SKM-1 treated with dmso at 0.1 percent for 144 hours (cell line): ENCODE measurements around the gene AMPD2.

Source experiments
- DNase-seq: peaks from one replicate; lab custom pipeline; 2025; ENCODE audit not compliant: unreplicated experiment; lab: John Stamatoyannopoulos, UW

AMPD2 gene

GRCh38 chr1:109619576-109620400, at the start of gene AMPD2, which contains the start of gene GNAT2:
AMPD2 (plus strand) TSS chr1:109619837; CDS start chr1:109621176, 1,339 bp downstream.
GNAT2 (minus strand) TSS chr1:109619616; CDS start chr1:109612870, 6,746 bp downstream.
- peak; percentile 86 for DNase-seq

GRCh38 chr1:109570414-109570813, 49.2 kb upstream of the AMPD2 start:
- no peak for DNase-seq

DNA sequence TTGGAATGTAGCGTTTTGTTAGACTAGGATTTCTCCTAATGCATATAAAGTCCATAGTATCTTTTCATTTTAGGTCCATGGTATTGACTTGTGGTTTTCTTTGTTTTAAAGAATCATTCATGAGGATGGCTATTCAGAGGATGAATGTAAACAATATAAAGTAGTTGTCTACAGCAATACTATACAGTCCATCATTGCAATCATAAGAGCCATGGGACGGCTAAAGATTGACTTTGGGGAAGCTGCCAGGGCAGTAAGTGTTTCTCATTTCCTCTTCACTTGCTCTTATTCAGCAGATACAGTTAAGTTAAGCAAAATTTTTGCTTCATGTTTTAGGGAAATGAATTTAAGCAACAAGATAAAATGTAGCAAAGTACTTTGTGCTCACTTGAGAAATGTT, 45.9 kb upstream of the AMPD2 start:
- DNase-seq: peak; percentile 40

DNA sequence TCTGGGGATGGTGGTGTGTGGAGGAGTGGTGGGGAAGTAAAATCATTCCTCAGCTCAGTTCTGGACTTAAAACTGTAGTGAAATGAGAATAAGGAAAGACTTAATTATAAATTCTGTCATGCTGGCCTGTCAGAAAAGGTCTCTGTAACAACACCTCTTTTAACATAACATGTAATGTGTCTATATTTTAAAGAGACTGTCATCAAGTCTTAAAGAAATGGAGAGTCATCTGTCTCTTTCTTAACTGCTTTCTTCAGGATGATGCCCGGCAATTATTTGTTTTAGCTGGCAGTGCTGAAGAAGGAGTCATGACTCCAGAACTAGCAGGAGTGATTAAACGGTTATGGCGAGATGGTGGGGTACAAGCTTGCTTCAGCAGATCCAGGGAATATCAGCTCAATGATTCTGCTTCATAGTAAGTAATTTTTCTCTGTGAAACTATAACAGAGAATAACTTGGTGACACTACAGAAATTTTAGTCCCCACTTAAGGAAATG, 40.6 kb upstream of the AMPD2 start:
- DNase-seq: no peak

- DNase-seq: no peak
Observed at GRCh38 chr1:109579491-109579890, 40.1 kb upstream of the AMPD2 start.

DNA sequence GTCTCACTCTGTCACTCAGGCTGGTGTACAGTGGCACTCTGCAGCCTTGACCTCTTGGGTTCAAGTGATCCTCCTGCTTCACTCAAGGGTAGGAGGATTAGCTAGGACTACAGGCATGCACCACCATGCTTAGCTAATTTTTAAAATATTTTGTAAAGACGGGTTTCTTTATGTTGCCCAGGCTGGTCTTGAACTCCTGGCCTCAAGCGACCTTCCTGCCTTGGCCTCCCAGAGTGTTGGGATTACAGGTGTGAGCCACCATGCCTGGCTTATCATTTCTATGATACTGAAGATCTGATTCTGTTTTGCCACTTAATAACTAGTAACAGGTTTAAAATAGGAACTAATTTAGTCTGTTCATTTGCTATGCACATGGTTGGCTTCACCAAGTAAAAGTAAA, 37.6 kb upstream of the AMPD2 start:
- no peak for DNase-seq

GRCh38 chr1:109584766-109585165, 34.9 kb upstream of the AMPD2 start:
- no peak for DNase-seq

GRCh38 chr1:109586055-109586454, 33.6 kb upstream of the AMPD2 start:
- no peak for DNase-seq

DNA sequence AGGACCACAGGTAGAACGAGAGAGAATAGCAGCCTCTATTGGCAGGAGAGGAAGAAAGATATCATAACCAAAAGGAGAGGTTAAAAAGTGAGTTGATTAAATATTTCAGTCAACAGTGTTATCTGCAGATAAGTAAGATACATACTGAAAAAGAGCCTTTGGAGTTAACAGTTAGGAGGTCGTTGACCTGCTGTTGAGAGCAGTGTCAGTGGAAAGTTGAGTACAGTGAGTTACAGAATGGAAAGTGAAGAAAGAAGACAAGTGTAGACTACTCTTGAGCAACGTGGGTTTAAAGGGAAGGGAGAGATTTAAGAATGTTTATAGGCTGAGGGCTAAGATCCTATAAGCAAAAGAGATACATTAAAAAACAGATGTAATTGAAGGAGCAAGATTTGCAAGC, 30.5 kb upstream of the AMPD2 start:
- no peak for DNase-seq

- no peak for DNase-seq
Observed at GRCh38 chr1:109589679-109590078, 30.0 kb upstream of the AMPD2 start.

GRCh38 chr1:109592916-109593315, 26.7 kb upstream of the AMPD2 start:
- DNase-seq: no peak

DNA sequence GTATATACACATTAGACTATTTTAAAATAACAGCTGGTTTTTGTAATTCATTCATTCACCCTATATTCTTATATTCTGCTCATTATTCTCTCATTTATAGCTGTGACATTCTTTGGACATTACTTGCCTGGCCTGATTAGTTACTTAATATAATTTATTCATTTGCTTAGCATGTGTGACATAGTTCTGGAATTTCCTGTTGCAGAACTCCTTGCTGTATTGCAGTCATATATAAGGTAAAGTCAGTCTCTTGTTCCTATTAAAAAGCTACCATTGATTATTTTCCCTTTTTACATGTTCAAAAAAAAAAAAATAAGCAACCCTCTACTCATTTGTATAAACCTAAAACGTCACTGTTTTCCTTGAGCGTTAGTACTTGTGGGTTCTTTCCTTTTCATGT, 24.1 kb upstream of the AMPD2 start:
- no peak for DNase-seq

- DNase-seq: no peak
Observed at GRCh38 chr1:109598156-109598555, 21.5 kb upstream of the AMPD2 start.

DNA sequence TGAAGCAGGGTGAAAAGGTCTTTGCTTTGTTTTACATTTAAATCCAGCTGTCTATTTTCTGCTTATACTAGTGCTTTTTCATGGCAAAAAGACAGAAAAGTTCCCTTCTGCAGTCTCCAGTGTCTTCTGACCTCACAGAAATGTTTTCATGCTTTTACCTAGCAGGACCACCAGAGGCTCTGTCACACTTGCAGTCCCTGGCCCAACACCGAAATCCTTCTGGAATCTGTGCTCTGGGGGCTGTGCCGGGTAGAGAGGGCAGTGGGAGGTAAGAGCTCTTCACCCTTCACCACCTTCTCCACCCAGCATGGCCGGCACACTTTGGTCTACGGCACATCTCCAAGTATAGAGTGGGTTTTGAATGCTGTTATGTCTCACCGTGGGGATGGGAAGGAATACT, 21.0 kb upstream of the AMPD2 start:
- no peak for DNase-seq

DNA sequence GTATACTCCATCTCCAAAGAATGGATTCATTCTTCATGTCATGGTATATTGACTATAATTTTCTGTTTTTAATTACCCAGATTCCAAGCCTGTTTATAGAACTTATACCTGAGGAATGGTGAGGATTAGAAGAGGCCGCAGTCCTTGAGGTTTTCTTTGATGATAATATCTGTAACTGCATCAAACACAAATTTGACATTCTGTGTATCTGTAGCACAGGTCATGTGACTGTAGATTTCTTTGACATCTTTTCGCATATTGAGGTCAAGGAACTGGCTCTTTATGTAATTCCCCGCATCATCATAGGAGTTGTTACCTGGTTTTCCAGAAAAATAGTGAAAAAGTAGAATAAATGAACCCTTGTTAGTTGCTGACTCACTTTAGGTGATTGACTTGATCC, 16.4 kb upstream of the AMPD2 start:
- no peak for DNase-seq

DNA sequence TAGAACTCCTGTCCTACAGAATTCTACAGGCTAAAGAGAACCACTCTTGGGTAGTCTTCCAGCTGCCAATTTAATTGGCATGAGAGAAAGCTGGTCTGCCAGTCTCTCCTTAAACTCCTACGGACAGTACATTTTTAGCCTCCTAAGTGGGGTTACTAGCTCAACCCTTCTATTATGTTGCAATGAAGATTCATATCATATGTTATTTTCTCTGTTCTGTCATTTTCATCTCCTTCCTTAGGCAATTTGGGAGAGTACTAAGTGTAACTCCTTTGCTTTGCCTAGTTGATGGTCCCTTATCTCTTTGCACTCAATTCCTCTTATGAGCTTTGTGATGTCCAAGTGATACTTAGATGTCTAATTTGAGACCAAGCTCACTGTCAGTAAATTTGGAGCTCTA, 14.3 kb upstream of the AMPD2 start:
- no peak for DNase-seq

DNA sequence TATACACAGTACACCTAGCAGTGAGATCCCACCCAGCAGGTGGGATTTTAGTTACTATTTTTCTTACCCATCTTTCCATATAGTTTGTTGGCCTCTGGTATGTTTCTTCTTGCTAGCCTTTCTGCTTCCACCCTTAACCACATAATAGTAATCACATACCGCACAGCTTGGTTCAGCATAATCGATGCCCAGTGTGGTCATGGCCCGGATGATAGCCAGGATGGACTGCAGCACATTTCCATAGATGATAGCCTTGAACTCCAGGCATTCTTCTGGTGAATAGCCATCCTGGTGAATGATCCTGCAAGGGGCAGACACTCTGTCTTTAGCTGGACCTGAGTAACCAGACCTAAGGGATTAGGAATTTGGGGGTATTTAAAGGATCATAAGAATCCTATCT, 9.8 kb upstream of the AMPD2 start:
- DNase-seq: no peak

GRCh38 chr1:109610609-109611307, 8.9 kb upstream of the AMPD2 start:
- DNase-seq: no peak

DNA sequence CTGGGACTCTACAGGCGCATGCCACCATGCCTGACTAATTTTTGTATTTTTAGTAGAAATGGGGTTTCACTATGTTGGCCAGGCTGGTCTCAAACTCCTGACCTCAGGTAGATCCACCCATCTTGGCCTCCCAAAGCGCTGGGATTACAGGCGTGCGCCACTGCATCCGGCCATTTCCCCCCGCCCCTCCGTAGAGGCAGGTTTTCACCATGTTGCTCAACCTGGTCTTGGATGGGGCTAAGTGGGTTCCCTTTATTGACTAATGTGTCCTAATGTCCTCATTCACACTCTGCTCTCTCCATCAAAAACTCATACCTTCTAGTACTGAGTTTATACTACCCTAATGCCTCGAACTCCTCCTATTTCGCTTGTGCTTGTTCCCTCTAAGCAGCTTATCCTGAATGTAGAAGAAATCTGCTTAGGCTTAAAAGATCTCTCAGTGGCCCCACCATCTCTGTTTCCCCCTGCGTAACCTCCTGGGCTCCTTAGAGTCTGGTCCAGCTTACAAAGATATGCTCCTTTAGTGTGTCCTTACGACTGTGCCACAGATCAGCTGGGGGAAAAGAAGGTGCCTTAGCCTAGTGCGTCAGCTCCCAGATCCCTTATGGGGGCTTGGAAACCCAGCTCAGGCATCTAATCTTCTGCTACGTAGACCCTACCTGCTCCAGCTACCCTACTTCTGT, 8.2 kb upstream of the AMPD2 start:
- DNase-seq: no peak

DNA sequence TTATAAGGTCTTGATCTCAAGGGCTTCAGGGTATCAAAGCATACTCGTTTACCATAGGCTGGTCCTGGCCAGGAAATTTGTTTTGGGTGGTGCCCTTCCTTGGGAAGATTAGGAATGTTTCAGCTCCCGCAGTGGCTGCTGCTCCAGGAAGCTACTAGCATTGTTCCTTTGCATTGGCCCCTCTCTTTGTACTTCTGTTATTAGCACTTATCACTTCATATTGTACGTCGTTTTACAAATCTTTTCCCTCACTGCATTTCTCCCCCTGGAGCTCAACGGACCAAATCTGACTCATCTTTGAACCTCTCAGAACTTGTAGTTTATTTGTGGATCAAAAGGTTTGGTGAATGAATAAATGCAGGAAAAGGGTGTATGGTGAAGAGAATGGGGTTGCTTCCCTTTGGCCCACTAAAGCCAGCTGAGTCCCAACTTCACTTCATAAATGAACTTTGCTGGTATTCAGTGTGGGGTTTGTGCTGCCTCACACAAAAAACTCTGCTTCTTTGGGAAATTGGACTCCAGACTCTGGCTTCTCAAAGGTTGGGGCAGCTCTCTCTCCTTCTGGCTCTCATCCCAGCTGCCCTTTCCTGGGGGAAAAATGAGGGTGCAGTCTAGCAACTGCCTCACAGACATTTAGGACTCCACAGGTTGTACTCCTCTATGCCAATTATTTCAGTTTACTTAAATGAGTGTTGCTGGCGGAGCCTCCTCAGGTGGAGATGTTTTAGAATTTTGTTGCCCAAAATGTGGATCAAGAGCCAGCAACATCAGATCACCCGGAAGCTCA, 6.1 kb upstream of the AMPD2 start:
- no peak for DNase-seq

DNA sequence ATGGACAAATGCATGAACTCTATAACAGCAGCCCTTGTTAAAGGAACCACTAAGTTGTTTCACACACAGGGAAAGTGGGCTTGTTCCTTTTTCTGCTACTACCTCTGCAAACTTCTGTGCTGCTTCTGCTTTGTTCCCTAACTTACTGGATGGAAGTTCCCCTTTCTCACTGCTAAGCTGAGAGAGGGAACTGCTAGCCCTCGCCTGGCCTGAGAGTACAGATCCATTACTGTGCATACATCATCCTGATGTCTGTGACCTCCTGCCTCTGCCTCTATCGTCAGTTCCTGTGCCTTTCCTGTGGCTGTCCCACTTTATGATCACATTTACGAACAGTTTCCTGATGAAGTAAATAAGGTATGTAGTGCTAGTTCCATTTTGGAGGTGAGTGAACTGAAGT, 3.8 kb upstream of the AMPD2 start:
- peak; percentile 99 for DNase-seq
